HEK293 (cell line): ENCODE results near the gene WWOX.

ENCODE experiments used
- CTCF ChIA-PET: fragments of 350-600 bp; formaldehyde crosslinking; extraction: SDS; loops from one replicate; lab custom pipeline; 2021; ENCODE audit warnings: antibody characterized with exemption; lab: Yijun Ruan, JAX
- POLR2A ChIA-PET: fragments of 300-600 bp; formaldehyde crosslinking; extraction: SDS; loops from one replicate; lab custom pipeline; 2020; ENCODE audit warnings: antibody characterized with exemption, inconsistent platforms; lab: Yijun Ruan, JAX
- H3K27ac ChIP-seq: fragments of 200-500 bp; sonication (Bioruptor generic); 2 replicates; pipeline ENCODE4 v1.5.1; 2014; ENCODE audit warnings: low read depth, low read length, control low read depth, inconsistent platforms; ENCODE audit errors: extremely low read depth
- H3K36me3 ChIP-seq, 2 experiments: fragments of 200-500 bp in 1 of 2; sonication (Bioruptor generic) in 1 of 2; 1 replicate in 1 of 2; 2 replicates in 1 of 2; pipeline ENCODE4 v1.5.1; 2014 to 2017; ENCODE audit warnings: inconsistent platforms in 2 of 2, low read length in 2 of 2; ENCODE audit not compliant: control insufficient read depth in 2 of 2, insufficient read depth in 1 of 2
- H3K4me1 ChIP-seq: fragments of 200-500 bp; sonication (Bioruptor generic); 2 replicates; pipeline ENCODE4 v1.5.1; 2014; ENCODE audit warnings: mild to moderate bottlenecking, low read length, inconsistent platforms; ENCODE audit not compliant: control insufficient read depth, insufficient read depth
- H3K4me3 ChIP-seq: 2 replicates; pipeline ENCODE4 v1.5.1; 2011; ENCODE audit warnings: low read depth, mild to moderate bottlenecking, control low read depth, low read length, moderate library complexity
- H3K9me3 ChIP-seq: fragments of 200-500 bp; sonication (Bioruptor generic); 2 replicates; pipeline ENCODE4 v1.5.1; 2014; ENCODE audit warnings: low read depth, low read length, inconsistent platforms; ENCODE audit not compliant: control insufficient read depth, insufficient read depth
- KLF1 ChIP-seq: fragments of 450-650 bp; formaldehyde crosslinking; IDR thresholded peaks from 2 replicates; pipeline ENCODE4 v1.5.1; 2016; ENCODE audit warnings: missing biosample characterization, missing genetic modification characterization
- MYNN ChIP-seq: fragments of 450-650 bp; formaldehyde crosslinking; IDR thresholded peaks from 2 replicates; pipeline ENCODE4 v1.5.1; 2016; ENCODE audit warnings: missing biosample characterization, missing genetic modification characterization, borderline replicate concordance
- PRDM1 ChIP-seq: fragments of 450-650 bp; formaldehyde crosslinking; IDR thresholded peaks from 2 replicates; pipeline ENCODE4; 2016; ENCODE audit warnings: missing biosample characterization, missing genetic modification characterization
- YY1 ChIP-seq: fragments of 450-650 bp; formaldehyde crosslinking; IDR thresholded peaks from 2 replicates; pipeline ENCODE4 v1.5.1; 2018; ENCODE audit warnings: missing biosample characterization, missing genetic modification characterization
- ZBTB48 ChIP-seq: fragments of 450-650 bp; formaldehyde crosslinking; IDR thresholded peaks from 2 replicates; pipeline ENCODE4 v1.5.1; 2016; ENCODE audit warnings: missing biosample characterization, missing genetic modification characterization
- ZNF114 ChIP-seq: fragments of 450-650 bp; formaldehyde crosslinking; IDR thresholded peaks from 2 replicates; pipeline ENCODE4 v1.5.0; 2017; ENCODE audit warnings: missing biosample characterization, missing genetic modification characterization
- ZNF121 ChIP-seq: fragments of 450-650 bp; formaldehyde crosslinking; IDR thresholded peaks from 2 replicates; pipeline ENCODE4 v1.5.1; 2016; ENCODE audit warnings: missing biosample characterization, missing genetic modification characterization
- ZNF174 ChIP-seq: fragments of 450-650 bp; formaldehyde crosslinking; IDR thresholded peaks from 2 replicates; pipeline ENCODE4 v1.5.0; 2017; ENCODE audit warnings: missing biosample characterization, mild to moderate bottlenecking, missing genetic modification characterization
- ZNF24 ChIP-seq: fragments of 450-650 bp; formaldehyde crosslinking; IDR thresholded peaks from 2 replicates; pipeline ENCODE4 v1.5.1; 2016; ENCODE audit warnings: missing biosample characterization, missing genetic modification characterization
- ZNF341 ChIP-seq: fragments of 450-650 bp; formaldehyde crosslinking; IDR thresholded peaks from 2 replicates; pipeline ENCODE4; 2016; ENCODE audit warnings: low read depth, missing biosample characterization, missing genetic modification characterization
- ZNF530 ChIP-seq: fragments of 450-650 bp; formaldehyde crosslinking; IDR thresholded peaks from 2 replicates; pipeline ENCODE4 v1.5.1; 2016; ENCODE audit warnings: low read depth, missing biosample characterization, missing genetic modification characterization
- ZNF768 ChIP-seq: fragments of 450-650 bp; formaldehyde crosslinking; IDR thresholded peaks from 2 replicates; pipeline ENCODE4 v1.5.1; 2018; ENCODE audit warnings: missing biosample characterization, mild to moderate bottlenecking, missing genetic modification characterization
- ZNF776 ChIP-seq: fragments of 450-650 bp; formaldehyde crosslinking; IDR thresholded peaks from 2 replicates; pipeline ENCODE4 v1.5.0; 2017; ENCODE audit warnings: missing biosample characterization, missing genetic modification characterization, borderline replicate concordance
- TF ChIP-seq, protein P1 (sequence below): fragments of 450-650 bp; formaldehyde crosslinking; IDR thresholded peaks from 2 replicates; pipeline ENCODE4 v1.5.1; 2016; ENCODE audit warnings: missing biosample characterization, missing genetic modification characterization, borderline replicate concordance
- TF ChIP-seq, protein P2 (sequence below): fragments of 450-650 bp; formaldehyde crosslinking; IDR thresholded peaks from 2 replicates; pipeline ENCODE4 v1.5.1; 2016; ENCODE audit warnings: missing biosample characterization, missing genetic modification characterization
- TF ChIP-seq, protein P3 (sequence below): fragments of 450-650 bp; formaldehyde crosslinking; IDR thresholded peaks from 2 replicates; pipeline ENCODE4 v1.5.1; 2016; ENCODE audit warnings: missing biosample characterization, missing genetic modification characterization
- TF ChIP-seq, protein P4 (sequence below): fragments of 450-650 bp; formaldehyde crosslinking; IDR thresholded peaks from 2 replicates; pipeline ENCODE4 v1.5.1; 2016; ENCODE audit warnings: missing biosample characterization, missing genetic modification characterization
- TF ChIP-seq, protein P5 (sequence below): fragments of 450-650 bp; formaldehyde crosslinking; IDR thresholded peaks from 2 replicates; pipeline ENCODE4 v1.5.1; 2016; ENCODE audit warnings: missing biosample characterization, missing genetic modification characterization, low read depth
- TF ChIP-seq, protein P6 (sequence below): fragments of 450-650 bp; formaldehyde crosslinking; IDR thresholded peaks from 2 replicates; pipeline ENCODE4 v1.5.1; 2016; ENCODE audit warnings: missing biosample characterization, missing genetic modification characterization

WWOX gene

DNA sequence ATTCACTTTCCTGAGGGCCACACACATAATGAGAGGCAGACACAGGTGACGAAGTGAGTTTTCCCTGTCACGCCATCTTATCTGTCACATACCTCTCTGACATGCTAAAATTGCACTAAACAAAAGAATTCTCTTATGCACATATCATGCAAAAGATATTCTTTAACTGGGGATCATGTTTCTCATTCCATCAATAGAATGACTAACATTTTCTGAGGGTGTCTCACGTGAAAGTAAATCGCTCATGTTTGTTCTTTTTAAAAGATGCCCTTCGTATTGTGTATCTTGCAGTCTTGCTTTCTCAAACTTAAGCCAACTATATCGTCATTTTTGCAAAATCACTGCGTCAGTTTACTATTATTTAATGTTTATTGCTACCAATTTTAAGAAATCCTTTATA is 306.4 kb downstream of the WWOX start:
- POLR2A ChIA-PET, result no interaction called here
- CTCF ChIA-PET, result interaction anchor here (0.6 kb wide), 1 partner anchor 826 kb away, joined by 3 read pairs; no protein-coding TSS in a partner anchor
- H3K36me3 ChIP-seq, result no peaks in the 10 kb centered on the region

More for the DNA sequence above, 306.4 kb downstream of the WWOX start:
- no peak overlapping the region for H3K4me3 ChIP-seq
- no peak overlapping the region for H3K27ac ChIP-seq
- H3K4me1 ChIP-seq, result no peaks in the 10 kb centered on the region
- no peaks in the 10 kb centered on the region for H3K9me3 ChIP-seq
- TF ChIP-seq ZNF776 (no peak), MYNN (tag by site-specific recombination) (no peak), YY1 (tag by site-specific recombination) (no peak), ZNF768 (no peak), ZNF121 (tag by site-specific recombination) (no peak), PRDM1 (no peak), ZNF530 (no peak), ZNF24 (tag by site-specific recombination) (no peak), ZNF114 (tag by site-specific recombination) (no peak), KLF1 (tag by site-specific recombination) (no peak), ZNF174 (tag by site-specific recombination) (no peak), ZBTB48 (tag by site-specific recombination) (no peak), ZNF341 (tag by site-specific recombination) (no peak)
- TF ChIP-seq, protein P1, sequence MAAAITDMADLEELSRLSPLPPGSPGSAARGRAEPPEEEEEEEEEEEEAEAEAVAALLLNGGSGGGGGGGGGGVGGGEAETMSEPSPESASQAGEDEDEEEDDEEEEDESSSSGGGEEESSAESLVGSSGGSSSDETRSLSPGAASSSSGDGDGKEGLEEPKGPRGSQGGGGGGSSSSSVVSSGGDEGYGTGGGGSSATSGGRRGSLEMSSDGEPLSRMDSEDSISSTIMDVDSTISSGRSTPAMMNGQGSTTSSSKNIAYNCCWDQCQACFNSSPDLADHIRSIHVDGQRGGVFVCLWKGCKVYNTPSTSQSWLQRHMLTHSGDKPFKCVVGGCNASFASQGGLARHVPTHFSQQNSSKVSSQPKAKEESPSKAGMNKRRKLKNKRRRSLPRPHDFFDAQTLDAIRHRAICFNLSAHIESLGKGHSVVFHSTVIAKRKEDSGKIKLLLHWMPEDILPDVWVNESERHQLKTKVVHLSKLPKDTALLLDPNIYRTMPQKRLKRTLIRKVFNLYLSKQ (tag by site-specific recombination), result no peak
- TF ChIP-seq, protein P2, sequence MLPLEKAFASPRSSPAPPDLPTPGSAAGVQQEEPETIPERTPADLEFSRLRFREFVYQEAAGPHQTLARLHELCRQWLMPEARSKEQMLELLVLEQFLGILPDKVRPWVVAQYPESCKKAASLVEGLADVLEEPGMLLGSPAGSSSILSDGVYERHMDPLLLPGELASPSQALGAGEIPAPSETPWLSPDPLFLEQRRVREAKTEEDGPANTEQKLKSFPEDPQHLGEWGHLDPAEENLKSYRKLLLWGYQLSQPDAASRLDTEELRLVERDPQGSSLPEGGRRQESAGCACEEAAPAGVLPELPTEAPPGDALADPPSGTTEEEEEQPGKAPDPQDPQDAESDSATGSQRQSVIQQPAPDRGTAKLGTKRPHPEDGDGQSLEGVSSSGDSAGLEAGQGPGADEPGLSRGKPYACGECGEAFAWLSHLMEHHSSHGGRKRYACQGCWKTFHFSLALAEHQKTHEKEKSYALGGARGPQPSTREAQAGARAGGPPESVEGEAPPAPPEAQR, result no peak
- TF ChIP-seq, protein P3, sequence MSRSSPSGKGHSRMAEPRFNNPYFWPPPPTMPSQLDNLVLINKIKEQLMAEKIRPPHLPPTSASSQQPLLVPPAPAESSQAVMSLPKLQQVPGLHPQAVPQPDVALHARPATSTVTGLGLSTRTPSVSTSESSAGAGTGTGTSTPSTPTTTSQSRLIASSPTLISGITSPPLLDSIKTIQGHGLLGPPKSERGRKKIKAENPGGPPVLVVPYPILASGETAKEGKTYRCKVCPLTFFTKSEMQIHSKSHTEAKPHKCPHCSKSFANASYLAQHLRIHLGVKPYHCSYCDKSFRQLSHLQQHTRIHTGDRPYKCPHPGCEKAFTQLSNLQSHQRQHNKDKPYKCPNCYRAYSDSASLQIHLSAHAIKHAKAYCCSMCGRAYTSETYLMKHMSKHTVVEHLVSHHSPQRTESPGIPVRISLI (tag by site-specific recombination), result no peak
- TF ChIP-seq, protein P4, sequence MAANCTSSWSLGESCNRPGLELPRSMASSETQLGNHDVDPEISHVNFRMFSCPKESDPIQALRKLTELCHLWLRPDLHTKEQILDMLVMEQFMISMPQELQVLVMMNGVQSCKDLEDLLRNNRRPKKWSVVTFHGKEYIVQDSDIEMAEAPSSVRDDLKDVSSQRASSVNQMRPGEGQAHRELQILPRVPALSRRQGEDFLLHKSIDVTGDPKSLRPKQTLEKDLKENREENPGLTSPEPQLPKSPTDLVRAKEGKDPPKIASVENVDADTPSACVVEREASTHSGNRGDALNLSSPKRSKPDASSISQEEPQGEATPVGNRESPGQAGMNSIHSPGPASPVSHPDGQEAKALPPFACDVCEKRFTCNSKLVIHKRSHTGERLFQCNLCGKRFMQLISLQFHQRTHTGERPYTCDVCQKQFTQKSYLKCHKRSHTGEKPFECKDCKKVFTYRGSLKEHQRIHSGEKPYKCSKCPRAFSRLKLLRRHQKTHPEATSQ (tag by site-specific recombination), result no peak
- TF ChIP-seq, protein P5, sequence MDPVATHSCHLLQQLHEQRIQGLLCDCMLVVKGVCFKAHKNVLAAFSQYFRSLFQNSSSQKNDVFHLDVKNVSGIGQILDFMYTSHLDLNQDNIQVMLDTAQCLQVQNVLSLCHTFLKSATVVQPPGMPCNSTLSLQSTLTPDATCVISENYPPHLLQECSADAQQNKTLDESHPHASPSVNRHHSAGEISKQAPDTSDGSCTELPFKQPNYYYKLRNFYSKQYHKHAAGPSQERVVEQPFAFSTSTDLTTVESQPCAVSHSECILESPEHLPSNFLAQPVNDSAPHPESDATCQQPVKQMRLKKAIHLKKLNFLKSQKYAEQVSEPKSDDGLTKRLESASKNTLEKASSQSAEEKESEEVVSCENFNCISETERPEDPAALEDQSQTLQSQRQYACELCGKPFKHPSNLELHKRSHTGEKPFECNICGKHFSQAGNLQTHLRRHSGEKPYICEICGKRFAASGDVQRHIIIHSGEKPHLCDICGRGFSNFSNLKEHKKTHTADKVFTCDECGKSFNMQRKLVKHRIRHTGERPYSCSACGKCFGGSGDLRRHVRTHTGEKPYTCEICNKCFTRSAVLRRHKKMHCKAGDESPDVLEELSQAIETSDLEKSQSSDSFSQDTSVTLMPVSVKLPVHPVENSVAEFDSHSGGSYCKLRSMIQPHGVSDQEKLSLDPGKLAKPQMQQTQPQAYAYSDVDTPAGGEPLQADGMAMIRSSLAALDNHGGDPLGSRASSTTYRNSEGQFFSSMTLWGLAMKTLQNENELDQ (tag by site-specific recombination), result no peak
- TF ChIP-seq, protein P6, sequence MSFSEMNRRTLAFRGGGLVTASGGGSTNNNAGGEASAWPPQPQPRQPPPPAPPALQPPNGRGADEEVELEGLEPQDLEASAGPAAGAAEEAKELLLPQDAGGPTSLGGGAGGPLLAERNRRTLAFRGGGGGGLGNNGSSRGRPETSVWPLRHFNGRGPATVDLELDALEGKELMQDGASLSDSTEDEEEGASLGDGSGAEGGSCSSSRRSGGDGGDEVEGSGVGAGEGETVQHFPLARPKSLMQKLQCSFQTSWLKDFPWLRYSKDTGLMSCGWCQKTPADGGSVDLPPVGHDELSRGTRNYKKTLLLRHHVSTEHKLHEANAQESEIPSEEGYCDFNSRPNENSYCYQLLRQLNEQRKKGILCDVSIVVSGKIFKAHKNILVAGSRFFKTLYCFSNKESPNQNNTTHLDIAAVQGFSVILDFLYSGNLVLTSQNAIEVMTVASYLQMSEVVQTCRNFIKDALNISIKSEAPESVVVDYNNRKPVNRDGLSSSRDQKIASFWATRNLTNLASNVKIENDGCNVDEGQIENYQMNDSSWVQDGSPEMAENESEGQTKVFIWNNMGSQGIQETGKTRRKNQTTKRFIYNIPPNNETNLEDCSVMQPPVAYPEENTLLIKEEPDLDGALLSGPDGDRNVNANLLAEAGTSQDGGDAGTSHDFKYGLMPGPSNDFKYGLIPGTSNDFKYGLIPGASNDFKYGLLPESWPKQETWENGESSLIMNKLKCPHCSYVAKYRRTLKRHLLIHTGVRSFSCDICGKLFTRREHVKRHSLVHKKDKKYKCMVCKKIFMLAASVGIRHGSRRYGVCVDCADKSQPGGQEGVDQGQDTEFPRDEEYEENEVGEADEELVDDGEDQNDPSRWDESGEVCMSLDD (tag by site-specific recombination), result no peak
- TF ChIP-seq, all 188 proteins: peak for 0
